ENCODE data around the gene KLHL6. TPM values are rescaled to one million over a fixed set of nuclear protein-coding genes. Genes with fewer than 3 reads are reported as not detected.

KLHL6 gene
- polyA plus RNA-seq, 1 of the 3 experiments (the other 2 are of a cell fraction), result not detected

DNA sequence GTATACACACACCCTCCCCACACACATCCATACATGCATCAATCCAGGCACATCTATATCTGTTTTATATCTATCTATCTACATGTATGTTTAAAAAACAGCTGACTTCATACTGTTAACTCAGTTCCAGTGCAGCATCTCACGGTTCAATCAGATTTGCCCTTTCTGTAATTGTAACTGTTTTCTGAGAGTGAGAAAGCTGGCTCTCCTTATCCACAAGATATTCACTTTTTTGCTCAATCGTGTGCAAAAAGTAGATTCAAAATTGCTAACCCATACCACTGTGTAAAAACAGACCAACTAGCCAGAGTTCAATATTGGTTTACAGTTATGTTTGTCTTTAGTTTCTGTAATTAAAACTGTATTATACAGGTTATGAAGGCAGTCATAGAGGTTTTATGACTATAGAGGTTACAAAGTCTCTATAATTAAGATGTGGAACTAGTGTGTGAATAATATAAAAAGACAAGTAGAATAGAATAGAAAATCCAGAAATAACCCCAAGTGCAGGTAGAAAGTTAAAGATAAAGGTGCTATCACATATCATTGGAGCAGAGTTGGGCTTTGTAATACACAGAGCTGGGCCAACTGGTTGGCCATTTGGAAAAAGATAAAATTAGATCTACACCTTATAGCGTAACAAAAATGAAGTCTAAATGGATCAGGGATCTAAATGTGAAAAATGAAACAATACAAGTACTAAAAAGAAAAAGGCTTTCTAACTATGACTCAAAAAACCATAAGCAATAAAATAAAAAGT lies 107.0 kb downstream of the KLHL6 start:
- Histone ChIP-seq H3K4me3 (ENCODE audit: low read depth in 2 of 2, low read length in 1 of 2) (peak overlapping the region; percentile 90 to 95), H3K9me2 (no peaks in the 10 kb centered on the region), H2AFZ (ENCODE audit: low read depth) (peak overlapping the region; percentile 99; the same call in 1 of the 2 replicates), H3K27ac (ENCODE audit: low read depth in 2 of 2, low read length in 1 of 2) (peak overlapping the region in 1 of 2 experiments; percentile 92; a peak in 1 of 4 replicates), H3K79me2 (ENCODE audit: insufficient read depth) (peaks cover 7% of the 10 kb centered on the region; the same call in 1 of the 2 replicates), H3K36me3 (replicated peaks in 1 of 2; ENCODE audit: control insufficient read depth in 1 of 2, insufficient read depth in 2 of 2, low read length in 1 of 2) (peaks cover 3 to 6% of the 10 kb centered on the region in 2 experiments), H3K27me3 (ENCODE audit: insufficient read depth) (no peaks in the 10 kb centered on the region), H3K9me3 (no peaks in the 10 kb centered on the region; the same call in 1 of the 2 replicates), H4K20me1 (ENCODE audit: insufficient read depth) (no peaks in the 10 kb centered on the region), H3F3A (replicated peaks; ENCODE audit: insufficient read depth) (peaks cover 7% of the 10 kb centered on the region), H3K4me1 (ENCODE audit: control insufficient read depth in 1 of 2, insufficient read depth in 2 of 2, low read depth in 1 of 2, low read length in 1 of 2) (peaks cover 0 to 10% of the 10 kb centered on the region in 2 experiments; a peak in 3 of 4 replicates), H3K9ac (peak overlapping the region; percentile 75; the same call in 1 of the 2 replicates), H3K4me2 (peak overlapping the region; percentile 86)
- no peak for DNase-seq
- ChIA-PET CTCF (interaction anchor here (1.2 to 1.6 kb wide), 3 partner anchors 9 to 264 kb away, joined by 4 read pairs; no protein-coding TSS in a partner anchor), POLR2A (interaction anchor here (0.9 kb wide), 1 partner anchor 20 kb away, joined by 4 read pairs; the partner anchor contains the start of gene MCF2L2)
- 68% methylated on average over 3 of the region's 3 CpGs for WGBS (ENCODE audit: low lambda C conversion rate)
- no peak for TF ChIP-seq GABPA (IDR thresholded peaks at IDR 0.05; ENCODE audit: low read depth)
- no peak for TF ChIP-seq MXI1 (IDR thresholded peaks at IDR 0.05; ENCODE audit: low read depth, low read length)
- TF ChIP-seq GATA2 (CRISPR knock-in tag; IDR thresholded peaks at IDR 0.05), result no peak
- TF ChIP-seq YY1 (IDR thresholded peaks at IDR 0.05; ENCODE audit: low read depth), result no peak
- no peak for TF ChIP-seq RCOR1 (IDR thresholded peaks at IDR 0.05; ENCODE audit: low read length)
- TF ChIP-seq, protein P1, sequence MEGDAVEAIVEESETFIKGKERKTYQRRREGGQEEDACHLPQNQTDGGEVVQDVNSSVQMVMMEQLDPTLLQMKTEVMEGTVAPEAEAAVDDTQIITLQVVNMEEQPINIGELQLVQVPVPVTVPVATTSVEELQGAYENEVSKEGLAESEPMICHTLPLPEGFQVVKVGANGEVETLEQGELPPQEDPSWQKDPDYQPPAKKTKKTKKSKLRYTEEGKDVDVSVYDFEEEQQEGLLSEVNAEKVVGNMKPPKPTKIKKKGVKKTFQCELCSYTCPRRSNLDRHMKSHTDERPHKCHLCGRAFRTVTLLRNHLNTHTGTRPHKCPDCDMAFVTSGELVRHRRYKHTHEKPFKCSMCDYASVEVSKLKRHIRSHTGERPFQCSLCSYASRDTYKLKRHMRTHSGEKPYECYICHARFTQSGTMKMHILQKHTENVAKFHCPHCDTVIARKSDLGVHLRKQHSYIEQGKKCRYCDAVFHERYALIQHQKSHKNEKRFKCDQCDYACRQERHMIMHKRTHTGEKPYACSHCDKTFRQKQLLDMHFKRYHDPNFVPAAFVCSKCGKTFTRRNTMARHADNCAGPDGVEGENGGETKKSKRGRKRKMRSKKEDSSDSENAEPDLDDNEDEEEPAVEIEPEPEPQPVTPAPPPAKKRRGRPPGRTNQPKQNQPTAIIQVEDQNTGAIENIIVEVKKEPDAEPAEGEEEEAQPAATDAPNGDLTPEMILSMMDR (IDR thresholded peaks at IDR 0.05), result no peak
- TF ChIP-seq, protein P2, sequence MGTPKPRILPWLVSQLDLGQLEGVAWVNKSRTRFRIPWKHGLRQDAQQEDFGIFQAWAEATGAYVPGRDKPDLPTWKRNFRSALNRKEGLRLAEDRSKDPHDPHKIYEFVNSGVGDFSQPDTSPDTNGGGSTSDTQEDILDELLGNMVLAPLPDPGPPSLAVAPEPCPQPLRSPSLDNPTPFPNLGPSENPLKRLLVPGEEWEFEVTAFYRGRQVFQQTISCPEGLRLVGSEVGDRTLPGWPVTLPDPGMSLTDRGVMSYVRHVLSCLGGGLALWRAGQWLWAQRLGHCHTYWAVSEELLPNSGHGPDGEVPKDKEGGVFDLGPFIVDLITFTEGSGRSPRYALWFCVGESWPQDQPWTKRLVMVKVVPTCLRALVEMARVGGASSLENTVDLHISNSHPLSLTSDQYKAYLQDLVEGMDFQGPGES (IDR thresholded peaks at IDR 0.05; ENCODE audit: low read depth, low read length), result no peak
- no peak for TF ChIP-seq TAF1 (IDR thresholded peaks at IDR 0.05; ENCODE audit: borderline replicate concordance, low read depth, low read length)
- TF ChIP-seq JUND (IDR thresholded peaks at IDR 0.05), result no peak

DNA sequence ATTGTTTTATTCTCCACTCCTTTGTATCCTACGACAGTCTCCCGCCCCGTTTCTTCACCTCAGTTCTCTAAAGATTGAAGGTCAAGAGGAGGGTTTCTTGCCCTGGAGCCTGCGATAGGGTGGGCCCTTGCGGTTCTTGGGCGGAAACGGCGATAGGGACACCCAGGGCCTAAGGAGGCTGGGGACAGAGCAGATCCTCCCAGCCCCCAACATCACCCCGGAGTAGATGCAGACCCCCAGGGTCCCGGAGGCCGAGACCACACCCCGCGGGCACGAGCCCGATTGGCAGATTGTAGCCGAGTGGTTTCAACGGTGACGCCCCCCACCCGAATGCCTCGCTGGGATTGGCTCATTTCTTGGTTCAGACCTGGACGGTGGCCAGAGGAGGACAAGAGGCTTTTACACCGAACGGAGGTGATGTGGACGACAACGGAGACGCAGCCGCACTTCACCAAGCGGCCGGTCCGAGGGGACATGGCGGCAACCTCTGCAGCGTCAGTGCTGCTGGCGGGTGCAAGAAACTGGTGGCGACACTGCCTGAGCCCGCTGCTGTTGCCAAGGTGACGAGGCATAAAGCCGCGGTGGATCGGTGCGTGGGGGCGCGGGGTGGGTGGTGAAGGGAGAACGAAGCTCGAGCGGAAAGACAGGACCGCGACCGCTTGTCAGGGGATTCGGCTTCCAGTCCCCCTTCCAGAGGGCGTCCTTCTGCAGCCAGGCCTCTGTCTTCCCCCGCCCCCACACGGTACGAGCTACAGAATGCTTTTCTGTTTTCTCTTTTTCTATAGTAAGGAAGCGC lies 108.1 kb downstream of the KLHL6 start:
- peak overlapping the region; percentile 75 for H3K9ac ChIP-seq
- POLR2A ChIA-PET, result interaction anchor here (0.5 to 0.9 kb wide), 5 partner anchors 12 to 671 kb away, joined by 3 to 8 read pairs (median 5); partner anchors contain the start of gene MCF2L2
- peak; percentile 93 for DNase-seq
- CTCF ChIA-PET, result interaction anchor here (0.9 to 1.6 kb wide), 4 partner anchors 8 to 263 kb away, joined by 3 to 4 read pairs (median 4); no protein-coding TSS in a partner anchor
- peaks cover 7% of the 10 kb centered on the region; the same call in 1 of the 2 replicates for H3K79me2 ChIP-seq (ENCODE audit: insufficient read depth)
- H3F3A ChIP-seq (replicated peaks; ENCODE audit: insufficient read depth), result peaks cover 7% of the 10 kb centered on the region
- no peaks in the 10 kb centered on the region for H3K9me2 ChIP-seq
- peak overlapping the region; percentile 99 for H2AFZ ChIP-seq (ENCODE audit: low read depth)
- no peaks in the 10 kb centered on the region for H3K36me3 ChIP-seq (replicated peaks in 1 of 2; ENCODE audit: control insufficient read depth in 1 of 2, insufficient read depth in 2 of 2, low read length in 1 of 2)
- no peaks in the 10 kb centered on the region; the same call in 1 of the 2 replicates for H3K9me3 ChIP-seq
- H3K4me3 ChIP-seq (ENCODE audit: low read depth in 2 of 2, low read length in 1 of 2), result peak overlapping the region; percentile 90 to 95
- WGBS (ENCODE audit: low lambda C conversion rate), result 1% methylated on average over 38 of the region's 54 CpGs
- no peaks in the 10 kb centered on the region for H4K20me1 ChIP-seq (ENCODE audit: insufficient read depth)
- peaks cover 0 to 10% of the 10 kb centered on the region in 2 experiments; a peak in 3 of 4 replicates for H3K4me1 ChIP-seq (ENCODE audit: control insufficient read depth in 1 of 2, insufficient read depth in 2 of 2, low read depth in 1 of 2, low read length in 1 of 2)
- H3K4me2 ChIP-seq, result peak overlapping the region; percentile 86
- peak overlapping the region; percentile 50 to 92; a peak in 3 of 4 replicates for H3K27ac ChIP-seq (ENCODE audit: low read depth in 2 of 2, low read length in 1 of 2)
- no peaks in the 10 kb centered on the region for H3K27me3 ChIP-seq (ENCODE audit: insufficient read depth)
- TF ChIP-seq RCOR1 (IDR thresholded peaks at IDR 0.05; ENCODE audit: low read length), result peak; percentile 41; the same call in 1 of the 2 replicates
- no peak for TF ChIP-seq GATA2 (CRISPR knock-in tag; IDR thresholded peaks at IDR 0.05)
- no peak for TF ChIP-seq FOXM1 (IDR thresholded peaks at IDR 0.05; ENCODE audit: low read depth)
- TF ChIP-seq RFX5 (IDR thresholded peaks at IDR 0.05; ENCODE audit: low read length), result 0 out of 2 replicates have a peak, but pooled peaks have one; percentile 55
- TF ChIP-seq, protein P3, sequence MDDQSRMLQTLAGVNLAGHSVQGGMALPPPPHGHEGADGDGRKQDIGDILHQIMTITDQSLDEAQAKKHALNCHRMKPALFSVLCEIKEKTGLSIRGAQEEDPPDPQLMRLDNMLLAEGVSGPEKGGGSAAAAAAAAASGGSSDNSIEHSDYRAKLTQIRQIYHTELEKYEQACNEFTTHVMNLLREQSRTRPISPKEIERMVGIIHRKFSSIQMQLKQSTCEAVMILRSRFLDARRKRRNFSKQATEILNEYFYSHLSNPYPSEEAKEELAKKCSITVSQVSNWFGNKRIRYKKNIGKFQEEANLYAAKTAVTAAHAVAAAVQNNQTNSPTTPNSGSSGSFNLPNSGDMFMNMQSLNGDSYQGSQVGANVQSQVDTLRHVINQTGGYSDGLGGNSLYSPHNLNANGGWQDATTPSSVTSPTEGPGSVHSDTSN (IDR thresholded peaks at IDR 0.05), result peak; percentile 17; the same call in 1 of the 2 replicates
- TF ChIP-seq TAF1 (IDR thresholded peaks at IDR 0.05; ENCODE audit: borderline replicate concordance, low read depth, low read length), result peak; percentile 77
- peak; percentile 90 for TF ChIP-seq POLR2AphosphoS5 (IDR thresholded peaks at IDR 0.05; ENCODE audit: low read depth, low read length)
- peak; percentile 48 for TF ChIP-seq CHD2 (IDR thresholded peaks at IDR 0.05; ENCODE audit: low read length, partially characterized antibody)
- TF ChIP-seq NRF1 (IDR thresholded peaks at IDR 0.05; ENCODE audit: low read depth, low read length), result peak; percentile 17; the same call in 1 of the 2 replicates
- peak; percentile 69; the same call in 1 of the 2 replicates for TF ChIP-seq MXI1 (IDR thresholded peaks at IDR 0.05; ENCODE audit: low read depth, low read length)
- TF ChIP-seq, protein P1 (IDR thresholded peaks at IDR 0.05), result no peak
- TF ChIP-seq RAD21 (IDR thresholded peaks at IDR 0.05; ENCODE audit: low read length), result 0 out of 2 replicates have a peak, but pooled peaks have one; percentile 6

Measured in SK-N-SH (cell line).